OCI-LY1 (cell line): ENCODE measurements around the gene LPIN1.

Experiments used
- H2AFZ ChIP-seq: fragments of 200-600 bp; sonication (generic), shearing (Covaris generic); 2 replicates; pipeline ENCODE4 v1.6.0; 2014; ENCODE audit warnings: antibody characterized with exemption, mild to moderate bottlenecking, low read length
- H3F3A ChIP-seq: fragments of 200-600 bp; sonication (generic), shearing (Covaris generic); 2 replicates; pipeline ENCODE4 v1.6.0; 2014; ENCODE audit warnings: mild to moderate bottlenecking, antibody characterized with exemption, low read length, moderate library complexity; ENCODE audit not compliant: insufficient read depth
- H3K27ac ChIP-seq: fragments of 200-600 bp; sonication (generic); 2 replicates; pipeline ENCODE4 v1.5.1; 2014; ENCODE audit warnings: low read length, mixed run types, mild to moderate bottlenecking, low read depth; ENCODE audit not compliant: poor library complexity, severe bottlenecking
- H3K27me3 ChIP-seq: fragments of 200-600 bp; sonication (generic); 2 replicates; pipeline ENCODE4 v1.6.0; 2014; ENCODE audit warnings: antibody characterized with exemption, mild to moderate bottlenecking, low read length, moderate library complexity; ENCODE audit not compliant: insufficient read depth
- H3K36me3 ChIP-seq: fragments of 200-600 bp; sonication (generic); 2 replicates; pipeline ENCODE4 v1.6.1; 2014; ENCODE audit warnings: mild to moderate bottlenecking, antibody characterized with exemption, low read length, moderate library complexity, mixed read lengths; ENCODE audit not compliant: insufficient read depth
- H3K4me1 ChIP-seq: fragments of 200-600 bp; sonication (generic); 2 replicates; pipeline ENCODE4 v1.5.1; 2014; ENCODE audit warnings: mild to moderate bottlenecking, low read length, moderate library complexity; ENCODE audit not compliant: insufficient read depth, severe bottlenecking
- H3K4me2 ChIP-seq: fragments of 200-600 bp; sonication (generic), shearing (Covaris generic); 2 replicates; pipeline ENCODE4 v1.6.1; 2014; ENCODE audit warnings: low read length
- H3K4me3 ChIP-seq: fragments of 200-600 bp; sonication (generic); 2 replicates; pipeline ENCODE4 v1.5.1; 2014; ENCODE audit warnings: low read length, low read depth, mild to moderate bottlenecking, mixed read lengths; ENCODE audit not compliant: poor library complexity, severe bottlenecking
- H3K79me2 ChIP-seq: fragments of 200-600 bp; shearing (Covaris generic); 2 replicates; pipeline ENCODE4 v1.6.1; 2016; ENCODE audit warnings: mixed run types, low read length, mixed read lengths; ENCODE audit not compliant: insufficient read depth
- H3K9ac ChIP-seq: fragments of 200-600 bp; sonication (generic), shearing (Covaris generic); 2 replicates; pipeline ENCODE4 v1.6.1; 2014; ENCODE audit warnings: mild to moderate bottlenecking, low read length, mixed read lengths
- H3K9me2 ChIP-seq: fragments of 200-600 bp; sonication (generic), shearing (Covaris generic); 2 replicates; pipeline ENCODE4 v1.6.1; 2014; ENCODE audit warnings: low read depth, mild to moderate bottlenecking, low read length, mixed read lengths
- H3K9me3 ChIP-seq: fragments of 200-600 bp; shearing (Covaris generic); 2 replicates; pipeline ENCODE4 v1.6.1; 2014; ENCODE audit warnings: low read length, mixed read lengths
- H4K20me1 ChIP-seq: fragments of 200-600 bp; sonication (generic), shearing (Covaris generic); 2 replicates; pipeline ENCODE4 v1.6.0; 2016; ENCODE audit warnings: mild to moderate bottlenecking, low read length; ENCODE audit not compliant: insufficient read depth
- CTCF ChIP-seq: fragments of 200-600 bp; sonication (generic), shearing (Covaris generic); IDR thresholded peaks from 2 replicates; pipeline ENCODE4 v1.5.1; 2017; ENCODE audit warnings: mild to moderate bottlenecking, antibody characterized with exemption, low read length, moderate library complexity, mixed read lengths
- EZH2 ChIP-seq: fragments of 200-600 bp; sonication (generic), shearing (Covaris generic); IDR thresholded peaks from 2 replicates; pipeline ENCODE4 v1.8.0; 2017; ENCODE audit warnings: borderline replicate concordance, mixed run types, mild to moderate bottlenecking, antibody characterized with exemption, low read length, moderate library complexity, mixed read lengths

Gene LPIN1

GRCh38 chr2:11710210-11710609 lies 36.2 kb upstream of the LPIN1 start:
- H3K4me1 ChIP-seq: no peaks in the 10 kb centered on the region
- TF ChIP-seq EZH2: no peak
- TF ChIP-seq CTCF: no peak
- 0 out of 2 replicates have a peak, but pooled peaks cover 3% of the 10 kb centered on the region for H3K9me3 ChIP-seq
- H3F3A ChIP-seq: no peaks in the 10 kb centered on the region
- H3K36me3 ChIP-seq: no peaks in the 10 kb centered on the region
- H3K9me2 ChIP-seq: no peaks in the 10 kb centered on the region
- H3K4me2 ChIP-seq: no peak overlapping the region
- H3K4me3 ChIP-seq: no peak overlapping the region
- no peak overlapping the region for H3K27ac ChIP-seq
- no peaks in the 10 kb centered on the region for H3K27me3 ChIP-seq
- no peaks in the 10 kb centered on the region for H4K20me1 ChIP-seq
- H3K79me2 ChIP-seq: no peaks in the 10 kb centered on the region
- no peak overlapping the region for H2AFZ ChIP-seq
- H3K9ac ChIP-seq: no peak overlapping the region

DNA sequence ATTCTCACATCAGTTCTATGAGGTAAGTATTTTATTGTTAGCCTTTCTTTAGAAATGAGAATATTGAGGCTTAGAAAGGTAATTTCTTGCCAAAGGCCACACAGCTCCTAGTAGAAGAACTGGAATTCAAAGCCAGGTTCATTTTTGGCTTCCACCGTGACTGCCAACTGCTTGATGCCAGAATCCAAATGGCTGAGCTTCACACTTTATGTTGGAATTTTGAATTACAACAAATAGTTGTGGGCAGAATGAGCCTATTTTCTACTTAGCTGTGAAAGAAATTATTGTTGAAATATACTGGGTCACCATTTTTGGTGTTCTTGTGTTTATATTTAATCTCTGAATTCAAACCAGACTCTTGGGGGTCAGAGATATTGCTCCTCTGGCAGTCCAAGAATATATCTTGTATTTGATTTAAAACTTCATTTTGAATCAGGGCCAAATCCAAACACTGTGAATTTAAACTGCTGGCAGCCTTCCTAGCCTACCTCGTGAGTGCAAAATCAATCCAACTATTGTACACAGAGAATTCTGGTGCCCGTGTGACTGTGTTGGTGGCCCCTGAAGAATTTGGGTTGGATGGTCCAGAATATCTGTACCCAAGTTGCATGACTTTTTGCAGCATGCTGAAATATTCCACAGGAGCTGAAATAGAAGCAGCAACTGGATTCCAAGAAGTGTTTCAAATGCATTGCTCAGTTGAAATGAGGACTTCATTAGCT lies 35.6 kb upstream of the LPIN1 start:
- Histone ChIP-seq H4K20me1 (no peaks in the 10 kb centered on the region), H3K79me2 (no peaks in the 10 kb centered on the region), H2AFZ (no peak overlapping the region), H3K9ac (no peak overlapping the region), H3K4me3 (no peak overlapping the region), H3K36me3 (no peaks in the 10 kb centered on the region), H3K27ac (no peak overlapping the region), H3K4me1 (no peaks in the 10 kb centered on the region), H3K27me3 (no peaks in the 10 kb centered on the region), H3K9me2 (no peaks in the 10 kb centered on the region), H3K9me3 (no peaks in the 10 kb centered on the region), H3K4me2 (no peak overlapping the region), H3F3A (no peaks in the 10 kb centered on the region)
- TF ChIP-seq CTCF (no peak), EZH2 (no peak)

- H3K9me3 ChIP-seq: no peaks in the 10 kb centered on the region
- H4K20me1 ChIP-seq: no peaks in the 10 kb centered on the region
- H3K36me3 ChIP-seq: no peaks in the 10 kb centered on the region
- H3K9ac ChIP-seq: no peak overlapping the region
- no peaks in the 10 kb centered on the region for H3K27me3 ChIP-seq
- H3K4me1 ChIP-seq: no peaks in the 10 kb centered on the region
- no peak overlapping the region for H3K4me2 ChIP-seq
- no peak overlapping the region for H2AFZ ChIP-seq
- no peaks in the 10 kb centered on the region for H3K9me2 ChIP-seq
- H3K4me3 ChIP-seq: no peak overlapping the region
- no peak for TF ChIP-seq EZH2
- no peak for TF ChIP-seq CTCF
- no peaks in the 10 kb centered on the region for H3K79me2 ChIP-seq
- no peak overlapping the region for H3K27ac ChIP-seq
- H3F3A ChIP-seq: no peaks in the 10 kb centered on the region
Measured at GRCh38 chr2:11711354-11711716, 35.1 kb upstream of the LPIN1 start.
